GM21619 (cell line): Measurements from ENCODE around the gene RABGGTB.
"Not testable (repeated sequence)": the region's sequence is repeated elsewhere in the genome, so short reads cannot be mapped to it uniquely, and the experiment has no call there.

Source experiments
- ATAC-seq: cut with Tn5 transposase; IDR thresholded peaks from one replicate; pipeline ENCODE4 v1.9.1; 2021; ENCODE audit not compliant: unreplicated experiment

RABGGTB gene

DNA sequence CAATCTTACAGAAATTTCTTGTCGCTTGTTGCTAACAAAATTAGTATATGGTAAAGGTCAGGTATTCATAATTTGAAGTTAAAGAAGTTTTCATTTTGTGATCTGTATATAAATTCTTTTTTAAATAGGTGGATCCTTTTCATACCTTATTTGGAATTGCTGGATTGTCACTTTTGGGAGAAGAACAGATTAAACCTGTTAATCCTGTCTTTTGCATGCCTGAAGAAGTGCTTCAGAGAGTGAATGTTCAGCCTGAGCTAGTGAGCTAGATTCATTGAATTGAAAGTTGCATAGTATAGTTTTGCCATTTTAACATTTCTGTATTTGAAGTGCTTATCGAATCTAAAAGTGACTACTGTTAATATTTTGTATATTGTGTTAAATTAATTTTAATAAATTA, 8.3 kb downstream of the RABGGTB start:
- ATAC-seq: no peak

DNA sequence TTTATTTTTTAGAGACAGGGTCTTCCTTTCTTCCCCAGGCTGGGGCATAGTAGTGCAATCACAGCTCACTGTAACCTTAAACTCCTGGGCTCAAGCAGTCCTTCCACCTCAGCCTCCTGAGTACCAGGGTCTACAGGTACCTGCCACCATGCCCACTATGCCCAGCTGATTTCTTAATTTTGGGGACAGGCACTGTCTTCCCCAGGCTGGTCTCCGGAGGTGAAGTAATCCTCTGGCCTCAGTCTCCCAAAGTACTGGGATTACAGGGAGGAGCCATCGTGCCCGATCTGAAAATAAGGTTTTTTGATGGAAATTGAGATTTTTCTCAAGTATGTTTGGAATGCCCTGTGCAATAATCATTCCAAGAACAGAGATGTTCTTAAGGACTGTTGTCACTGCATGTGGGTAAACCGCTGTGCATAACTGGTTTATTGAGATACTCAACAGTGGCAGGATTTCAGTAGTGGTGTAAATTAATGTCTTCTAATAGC, 9.7 kb downstream of the RABGGTB start:
- ATAC-seq: no peak

DNA sequence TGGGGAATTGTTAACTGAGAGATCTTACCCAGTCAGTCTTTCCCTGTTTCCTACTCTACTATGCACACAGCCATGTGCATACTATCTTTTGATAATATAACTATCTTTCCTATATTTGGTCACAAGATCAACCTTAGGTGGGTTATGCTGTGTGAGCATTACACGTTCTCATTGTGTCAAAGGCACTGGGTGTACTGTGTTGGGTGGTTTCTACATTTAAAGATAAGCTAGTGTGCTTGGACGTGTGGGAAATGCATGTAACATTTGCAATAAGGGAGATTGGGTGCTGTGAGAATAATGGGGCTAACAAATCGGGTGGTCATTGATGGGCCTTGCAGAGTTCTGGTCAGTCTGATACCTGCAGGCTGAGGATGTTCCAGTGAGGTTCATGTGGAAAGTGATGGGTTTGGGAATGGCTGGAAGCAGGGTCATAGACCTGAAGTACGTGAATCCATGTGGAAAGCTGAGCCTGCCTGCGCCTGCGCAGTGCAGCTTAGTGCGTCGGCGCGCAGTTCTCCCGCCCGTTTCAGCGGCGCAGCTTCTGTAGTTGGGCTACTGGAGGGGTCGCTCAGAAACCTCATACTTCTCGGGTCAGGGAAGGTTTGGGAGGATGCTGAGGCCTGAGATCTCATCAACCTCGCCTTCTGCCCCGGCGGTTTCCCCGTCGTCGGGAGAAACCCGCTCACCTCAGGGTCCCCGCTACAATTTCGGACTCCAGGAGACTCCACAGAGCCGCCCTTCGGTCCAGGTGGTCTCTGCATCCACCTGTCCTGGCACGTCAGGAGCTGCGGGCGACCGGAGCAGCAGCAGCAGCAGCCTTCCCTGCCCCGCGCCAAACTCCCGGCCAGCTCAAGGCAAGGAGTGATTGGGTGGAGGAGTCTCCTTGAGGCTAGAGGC, 10.6 kb downstream of the RABGGTB start, which contains the start of gene MSH4:
MSH4 (plus strand) TSS at position 507 of the 897 bp plus-strand sequence; CDS start at position 611, 104 bp downstream.
- ATAC-seq: no peak

DNA sequence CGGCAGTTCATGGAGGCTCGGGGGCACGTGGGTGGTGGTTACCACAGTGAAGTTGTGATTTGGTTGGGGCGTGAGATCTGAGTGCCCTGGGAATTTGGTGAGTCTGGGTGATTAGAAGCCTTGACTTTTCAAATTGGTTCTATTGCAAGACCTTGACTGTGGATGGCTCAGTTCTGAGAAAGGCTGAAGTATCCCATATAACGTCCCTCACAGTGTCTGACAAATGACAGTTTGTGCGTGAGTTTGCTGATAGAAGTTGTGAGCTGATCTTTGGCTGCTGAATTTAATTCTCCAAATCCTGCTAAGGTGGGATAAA, 11.2 kb downstream of the RABGGTB start:
- no peak for ATAC-seq

DNA sequence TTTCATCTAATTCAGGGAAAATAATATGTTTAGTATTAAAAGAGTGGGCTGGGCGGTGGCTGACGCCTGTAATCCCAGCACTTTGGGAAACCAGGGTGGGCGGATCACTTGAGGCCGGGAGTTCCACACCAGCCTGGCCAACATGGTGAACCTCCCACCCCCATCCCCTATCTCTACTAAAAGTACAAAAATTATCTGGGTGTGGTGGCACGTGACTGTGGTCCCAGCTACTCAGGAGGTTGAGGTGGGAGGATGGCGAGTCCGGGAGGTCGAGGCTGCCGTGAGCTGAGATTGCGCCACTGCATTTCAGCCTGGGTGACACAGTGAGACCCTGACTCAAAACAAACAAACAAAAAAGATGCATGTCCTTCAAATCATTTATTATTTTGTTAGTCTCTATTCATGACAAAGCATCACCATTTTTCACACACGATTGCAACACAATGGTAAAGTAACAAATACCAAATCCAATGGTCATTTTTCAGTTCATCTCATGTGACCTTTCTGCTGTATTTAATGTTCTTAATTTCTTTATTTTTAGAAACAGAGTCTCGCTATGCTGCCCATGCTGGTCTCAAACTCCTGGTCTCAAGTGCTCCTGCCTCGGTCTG, 11.7 kb downstream of the RABGGTB start:
- no peak for ATAC-seq

DNA sequence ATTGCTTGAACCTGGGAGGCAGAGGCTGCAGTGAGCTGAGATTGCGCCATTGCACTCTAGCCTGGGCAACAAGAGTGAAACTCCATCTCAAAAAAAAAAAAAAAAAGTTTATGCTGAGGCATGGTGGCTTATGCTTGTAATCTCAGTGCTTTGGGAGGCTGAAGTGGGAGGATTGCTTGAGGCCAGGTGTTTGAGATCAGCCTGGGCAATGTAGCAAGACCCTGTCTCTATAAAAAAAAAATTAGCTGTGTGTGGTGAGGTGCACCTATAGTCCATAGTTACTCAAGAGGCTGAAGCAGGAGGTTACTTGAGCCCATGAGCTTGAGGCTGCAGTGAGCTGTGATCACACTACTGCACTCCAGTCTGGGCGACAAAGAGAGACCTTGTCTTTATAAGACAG, 15.4 kb downstream of the RABGGTB start:
- not testable (repeated sequence) for ATAC-seq

DNA sequence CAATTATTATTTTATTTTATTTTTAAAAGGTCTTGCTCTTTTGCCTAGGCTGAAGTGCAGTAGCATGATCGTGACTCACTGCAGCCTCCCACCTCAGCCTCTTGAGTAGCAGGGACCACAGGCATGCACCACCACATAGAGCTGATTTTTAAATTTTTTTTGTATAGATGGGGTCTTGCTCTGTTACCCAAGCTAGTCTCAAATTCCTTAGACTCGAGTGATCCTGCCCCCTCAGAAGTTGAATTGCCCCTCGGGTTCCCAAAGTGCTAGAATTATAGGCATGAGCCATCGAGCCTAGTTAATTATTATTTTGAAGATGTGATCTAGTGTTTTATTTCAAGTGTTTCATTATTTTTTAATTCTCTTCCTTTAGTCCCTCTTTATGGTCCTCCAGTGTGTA, 22.9 kb downstream of the RABGGTB start:
- no peak for ATAC-seq

DNA sequence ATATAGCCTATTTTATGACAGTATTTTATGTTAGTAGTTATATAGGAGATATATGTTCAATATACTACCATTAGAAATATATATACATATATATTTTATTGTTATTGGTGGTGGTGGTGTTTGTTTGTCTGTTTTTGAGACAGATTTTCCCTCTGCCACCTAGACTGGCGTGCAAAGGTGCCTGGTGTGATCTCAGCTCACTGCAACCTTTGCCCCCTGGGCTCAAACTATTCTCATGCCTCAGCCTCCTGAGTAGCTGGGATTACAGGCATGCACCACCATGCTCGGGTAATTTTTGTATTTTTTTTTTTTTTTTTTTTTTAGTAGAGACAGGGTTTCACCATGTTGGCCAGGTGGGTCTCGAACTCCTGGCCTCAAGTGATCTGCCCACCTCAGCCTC, 24.1 kb downstream of the RABGGTB start:
- not testable (repeated sequence) for ATAC-seq

DNA sequence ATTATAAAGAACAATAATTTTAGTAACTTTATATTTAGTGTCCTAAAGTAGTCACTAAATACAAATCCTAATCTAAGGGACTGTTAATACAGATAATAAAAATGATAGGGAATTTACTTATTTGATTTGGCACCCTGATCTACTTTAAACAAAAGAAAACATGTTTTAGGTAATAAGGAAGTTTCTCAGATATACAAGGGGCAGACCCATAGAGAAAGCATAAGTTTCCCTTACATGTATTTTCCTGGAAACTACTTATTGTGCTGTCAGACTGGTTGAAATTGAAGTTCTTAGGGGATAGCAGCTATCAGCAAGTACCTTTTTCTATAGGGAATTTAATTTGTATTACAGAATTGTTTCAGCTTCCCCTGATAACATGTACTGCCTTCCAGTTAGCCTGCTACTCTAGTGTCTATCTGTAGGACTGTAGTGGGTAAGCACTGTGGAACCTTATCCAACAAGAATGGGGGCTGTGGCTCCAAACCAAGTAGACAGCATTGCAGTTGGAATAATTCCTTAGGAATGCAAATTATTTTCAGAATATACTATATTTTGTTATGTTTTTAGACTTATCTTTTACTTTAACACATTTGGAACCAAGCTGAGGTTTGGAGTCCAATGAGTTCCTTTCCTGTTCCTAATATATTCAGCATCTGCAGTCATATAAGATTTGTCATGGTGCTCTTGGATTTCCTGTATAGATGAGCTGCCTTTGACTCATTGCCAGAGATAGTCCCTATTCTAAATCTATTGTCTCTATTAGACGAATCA, 25.3 kb downstream of the RABGGTB start:
- ATAC-seq: no peak

DNA sequence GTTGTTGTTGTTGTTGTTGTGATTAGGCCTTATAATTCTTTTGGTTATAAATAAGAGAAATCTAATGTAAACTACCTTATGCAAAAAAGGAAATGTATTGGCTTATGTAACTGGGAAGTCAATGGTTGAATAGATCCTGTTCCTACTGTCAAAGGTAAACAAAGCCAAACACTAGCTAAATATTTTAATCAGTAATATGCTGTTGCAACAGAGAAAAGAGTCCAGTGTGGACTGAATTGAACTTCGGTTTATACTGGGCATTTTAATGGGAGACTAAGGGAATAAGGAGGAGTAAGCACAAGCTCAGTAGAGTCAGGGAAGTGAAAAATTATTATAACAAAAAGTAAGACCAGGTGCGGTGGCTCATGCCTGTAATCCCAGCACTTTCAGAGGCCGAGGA, 26.0 kb downstream of the RABGGTB start:
- no peak for ATAC-seq

DNA sequence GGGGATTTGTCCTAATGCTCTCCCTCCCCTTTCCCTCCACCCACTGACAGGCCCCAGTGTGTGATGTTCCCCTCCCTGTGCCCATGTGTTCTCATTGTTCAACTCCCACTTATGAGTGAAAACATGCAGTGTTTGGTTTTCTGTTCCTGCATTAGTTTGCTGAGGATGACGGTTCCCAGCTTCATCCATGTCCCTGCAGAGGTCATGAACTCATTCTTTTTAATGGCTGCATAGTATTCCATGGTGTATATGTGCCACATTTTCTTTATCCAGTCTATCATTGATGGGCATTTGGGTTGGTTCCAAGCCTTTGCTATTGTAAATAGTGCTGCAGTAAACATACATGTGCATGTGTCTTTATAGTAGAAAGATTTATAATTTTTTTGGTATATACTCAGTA, 37.5 kb downstream of the RABGGTB start:
- ATAC-seq: not testable (repeated sequence)

DNA sequence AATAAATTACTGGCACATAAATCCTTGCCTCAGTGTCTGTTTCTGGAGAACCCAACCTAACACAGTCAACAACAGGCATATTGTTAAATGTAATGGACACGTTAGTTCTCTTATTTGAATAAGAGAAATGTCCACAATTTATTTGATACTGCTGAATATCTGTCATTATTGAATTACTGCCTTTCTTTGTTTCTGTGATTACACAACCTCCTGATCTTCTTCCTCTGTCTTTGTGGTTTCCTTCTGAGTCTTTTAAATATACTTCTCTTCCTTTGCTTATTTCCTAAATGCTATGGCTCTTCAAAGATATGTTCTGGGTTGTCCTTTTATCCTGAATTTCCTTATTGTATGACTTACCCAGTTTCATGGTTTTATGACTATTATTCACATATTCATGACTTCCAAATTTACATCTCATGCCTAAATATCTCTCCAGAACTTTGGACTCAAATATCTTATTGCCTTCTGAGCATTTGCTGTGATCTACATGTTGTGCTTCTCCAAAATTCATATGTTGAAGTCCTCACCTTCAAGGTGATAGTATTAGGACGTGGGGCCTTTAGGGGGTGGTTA, 50.6 kb downstream of the RABGGTB start:
- ATAC-seq: no peak

DNA sequence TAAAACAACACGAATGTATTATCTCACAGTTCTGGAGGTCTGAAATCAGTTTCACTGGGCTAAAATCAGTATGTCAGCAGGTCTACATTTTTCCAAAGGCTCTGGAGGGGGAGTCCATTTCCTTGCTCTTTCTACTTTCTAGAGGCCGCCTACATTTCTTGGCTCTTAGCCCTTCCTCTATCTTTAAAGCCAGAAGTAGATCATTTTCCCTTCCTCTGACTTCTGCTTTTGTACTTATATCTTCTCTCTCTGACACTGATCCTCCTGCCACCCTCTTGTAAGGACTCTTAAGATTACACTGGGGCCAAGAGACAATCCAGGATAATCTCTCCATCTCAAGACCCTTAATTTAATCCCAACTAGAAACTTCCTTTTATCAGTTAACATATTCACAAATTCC, 52.0 kb downstream of the RABGGTB start:
- ATAC-seq: no peak

DNA sequence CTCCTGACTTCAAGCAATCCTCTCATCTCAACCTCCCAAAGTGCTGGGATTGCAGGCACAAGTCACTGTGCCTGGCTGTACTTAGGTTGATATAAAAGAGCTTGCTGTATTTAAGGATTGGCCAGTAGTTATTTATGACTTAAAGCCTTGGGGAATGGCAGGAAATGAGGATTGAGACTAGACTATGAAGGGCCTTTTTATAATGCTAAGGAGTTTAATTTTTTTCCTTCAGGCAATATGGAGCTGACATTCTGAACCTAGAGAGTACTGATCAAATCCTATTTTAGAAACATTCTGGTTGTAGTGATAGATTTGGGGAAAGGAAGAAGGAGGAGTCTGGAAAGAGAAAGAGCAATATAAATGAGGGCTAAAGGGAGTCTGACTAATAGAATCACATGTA, 55.4 kb downstream of the RABGGTB start:
- ATAC-seq: no peak
